Breast epithelium (tissue), 3 donors: ENCODE results near the gene ANKS1A.

Experiments used
- POLR2A ChIP-seq: fragments of 450-650 bp; IDR thresholded peaks from one replicate; pipeline ENCODE4 v1.6.1; 2016; ENCODE audit warnings: antibody characterized with exemption, mild to moderate bottlenecking, moderate library complexity
- POLR2AphosphoS5 ChIP-seq, 3 donors: sonication (generic); formaldehyde crosslinking; IDR thresholded peaks; one replicate each; pipeline ENCODE4 v1.6.1; 2017; ENCODE audit warnings: antibody characterized with exemption in 3 of 3
- TF ChIP-seq, protein P1 (sequence below), 3 donors: fragments of 450-650 bp; IDR thresholded peaks; one replicate each; pipeline ENCODE4 v1.5.1; 2016 to 2017; ENCODE audit warnings: antibody characterized with exemption in 3 of 3, mild to moderate bottlenecking in 3 of 3, moderate library complexity in 3 of 3

GRCh38 chr6:35015476-35015875, 126.4 kb downstream of the ANKS1A start:
- no peak for TF ChIP-seq POLR2AphosphoS5 (IDR thresholded peaks at IDR 0.05)
- TF ChIP-seq, protein P1, sequence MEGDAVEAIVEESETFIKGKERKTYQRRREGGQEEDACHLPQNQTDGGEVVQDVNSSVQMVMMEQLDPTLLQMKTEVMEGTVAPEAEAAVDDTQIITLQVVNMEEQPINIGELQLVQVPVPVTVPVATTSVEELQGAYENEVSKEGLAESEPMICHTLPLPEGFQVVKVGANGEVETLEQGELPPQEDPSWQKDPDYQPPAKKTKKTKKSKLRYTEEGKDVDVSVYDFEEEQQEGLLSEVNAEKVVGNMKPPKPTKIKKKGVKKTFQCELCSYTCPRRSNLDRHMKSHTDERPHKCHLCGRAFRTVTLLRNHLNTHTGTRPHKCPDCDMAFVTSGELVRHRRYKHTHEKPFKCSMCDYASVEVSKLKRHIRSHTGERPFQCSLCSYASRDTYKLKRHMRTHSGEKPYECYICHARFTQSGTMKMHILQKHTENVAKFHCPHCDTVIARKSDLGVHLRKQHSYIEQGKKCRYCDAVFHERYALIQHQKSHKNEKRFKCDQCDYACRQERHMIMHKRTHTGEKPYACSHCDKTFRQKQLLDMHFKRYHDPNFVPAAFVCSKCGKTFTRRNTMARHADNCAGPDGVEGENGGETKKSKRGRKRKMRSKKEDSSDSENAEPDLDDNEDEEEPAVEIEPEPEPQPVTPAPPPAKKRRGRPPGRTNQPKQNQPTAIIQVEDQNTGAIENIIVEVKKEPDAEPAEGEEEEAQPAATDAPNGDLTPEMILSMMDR (IDR thresholded peaks at IDR 0.05), result no peak
- no peak for TF ChIP-seq POLR2A
